ENCODE data around the gene TECPR1.

Gene TECPR1

GRCh38 chr7:98187138-98187502, 64.9 kb downstream of the TECPR1 start:
- no peaks in the 10 kb centered on the region for H3K4me1 ChIP-seq (ENCODE audit: control insufficient read depth, insufficient read depth, low read length)
- ChIA-PET CTCF (interaction anchor here (0.6 kb wide), 1 partner anchor 768 kb away, joined by 3 read pairs; no protein-coding TSS in a partner anchor), POLR2A (no interaction called here)
- peaks cover 6 to 24% of the 10 kb centered on the region in 2 experiments; a peak in 2 of 3 replicates for H3K36me3 ChIP-seq (ENCODE audit: control insufficient read depth in 2 of 2, insufficient read depth in 1 of 2, low read length in 2 of 2)
- no peak overlapping the region for H3K27ac ChIP-seq (ENCODE audit: extremely low read depth, low read depth, low read length)
- TF ChIP-seq ZNF354C (tag by site-specific recombination; IDR thresholded peaks at IDR 0.05; ENCODE audit: borderline replicate concordance, low read depth), result no peak
- TF ChIP-seq ZNF148 (tag by site-specific recombination; IDR thresholded peaks at IDR 0.05; ENCODE audit: borderline replicate concordance), result no peak
- no peak for TF ChIP-seq ZNF580 (tag by site-specific recombination; IDR thresholded peaks at IDR 0.05)
- no peak for TF ChIP-seq SP3 (tag by site-specific recombination; IDR thresholded peaks at IDR 0.05)
- no peak for TF ChIP-seq PRDM1 (tag by site-specific recombination; IDR thresholded peaks at IDR 0.05)
- TF ChIP-seq ZNF223 (tag by site-specific recombination; IDR thresholded peaks at IDR 0.05), result no peak
- no peak for TF ChIP-seq ZNF76 (tag by site-specific recombination; IDR thresholded peaks at IDR 0.05; ENCODE audit: borderline replicate concordance, low read depth)
- no peak for TF ChIP-seq ZNF560 (tag by site-specific recombination; IDR thresholded peaks at IDR 0.05; ENCODE audit: borderline replicate concordance)
- no peak for TF ChIP-seq ZNF544 (tag by site-specific recombination; IDR thresholded peaks at IDR 0.05)
- no peak for TF ChIP-seq YY1 (tag by site-specific recombination; IDR thresholded peaks at IDR 0.05)
- H3K4me3 ChIP-seq (ENCODE audit: low read depth, low read length), result no peak overlapping the region
- no peaks in the 10 kb centered on the region for H3K9me3 ChIP-seq (ENCODE audit: control insufficient read depth, insufficient read depth, low read depth, low read length)

- Histone ChIP-seq H3K4me1 (ENCODE audit: control insufficient read depth, insufficient read depth, low read length) (no peaks in the 10 kb centered on the region), H3K27ac (ENCODE audit: extremely low read depth, low read depth, low read length) (no peak overlapping the region), H3K36me3 (ENCODE audit: control insufficient read depth in 2 of 2, insufficient read depth in 1 of 2, low read length in 2 of 2) (peaks cover 6 to 18% of the 10 kb centered on the region in 2 experiments; a peak in 2 of 3 replicates), H3K9me3 (ENCODE audit: control insufficient read depth, insufficient read depth, low read depth, low read length) (no peaks in the 10 kb centered on the region), H3K4me3 (ENCODE audit: low read depth, low read length) (no peak overlapping the region)
- TF ChIP-seq ZNF391 (tag by site-specific recombination; IDR thresholded peaks at IDR 0.05; ENCODE audit: borderline replicate concordance, low read depth) (no peak), ZFP37 (tag by site-specific recombination; IDR thresholded peaks at IDR 0.05) (no peak), ZNF548 (tag by site-specific recombination; IDR thresholded peaks at IDR 0.05) (no peak), ZNF19 (tag by site-specific recombination; IDR thresholded peaks at IDR 0.05; ENCODE audit: low read depth) (no peak), ZNF433 (tag by site-specific recombination; IDR thresholded peaks at IDR 0.05; ENCODE audit: low read depth) (no peak), PRDM1 (tag by site-specific recombination; IDR thresholded peaks at IDR 0.05) (no peak), ZNF76 (tag by site-specific recombination; IDR thresholded peaks at IDR 0.05; ENCODE audit: borderline replicate concordance, low read depth) (no peak), SP7 (tag by site-specific recombination; IDR thresholded peaks at IDR 0.05) (no peak), KLF8 (tag by site-specific recombination; IDR thresholded peaks at IDR 0.05) (no peak), KLF1 (tag by site-specific recombination; IDR thresholded peaks at IDR 0.05) (no peak), ZNF2 (tag by site-specific recombination; IDR thresholded peaks at IDR 0.05) (no peak), ZNF621 (tag by site-specific recombination; IDR thresholded peaks at IDR 0.05) (no peak), ZNF530 (tag by site-specific recombination; IDR thresholded peaks at IDR 0.05; ENCODE audit: low read depth) (no peak), ZNF704 (tag by site-specific recombination; IDR thresholded peaks at IDR 0.05) (no peak), ZBTB26 (tag by site-specific recombination; optimal IDR thresholded peaks at IDR 0.05) (no peak)
- CTCF ChIA-PET, result interaction anchor here (0.6 to 0.7 kb wide), 2 partner anchors 166 to 767 kb away, joined by 3 read pairs; no protein-coding TSS in a partner anchor
- POLR2A ChIA-PET, result no interaction called here
These were observed 65.4 kb downstream of the TECPR1 start for GRCh38 chr7:98186452-98187137.

Measured in HEK293 (cell line).